NCI-H187 treated with DMSO at 0.1 percent for 48 hours (cell line): ENCODE measurements around the gene LPCAT3.

Source experiments
- DNase-seq: peaks from one replicate; lab custom pipeline; 2025; lab: John Stamatoyannopoulos, UW

LPCAT3 gene

DNA sequence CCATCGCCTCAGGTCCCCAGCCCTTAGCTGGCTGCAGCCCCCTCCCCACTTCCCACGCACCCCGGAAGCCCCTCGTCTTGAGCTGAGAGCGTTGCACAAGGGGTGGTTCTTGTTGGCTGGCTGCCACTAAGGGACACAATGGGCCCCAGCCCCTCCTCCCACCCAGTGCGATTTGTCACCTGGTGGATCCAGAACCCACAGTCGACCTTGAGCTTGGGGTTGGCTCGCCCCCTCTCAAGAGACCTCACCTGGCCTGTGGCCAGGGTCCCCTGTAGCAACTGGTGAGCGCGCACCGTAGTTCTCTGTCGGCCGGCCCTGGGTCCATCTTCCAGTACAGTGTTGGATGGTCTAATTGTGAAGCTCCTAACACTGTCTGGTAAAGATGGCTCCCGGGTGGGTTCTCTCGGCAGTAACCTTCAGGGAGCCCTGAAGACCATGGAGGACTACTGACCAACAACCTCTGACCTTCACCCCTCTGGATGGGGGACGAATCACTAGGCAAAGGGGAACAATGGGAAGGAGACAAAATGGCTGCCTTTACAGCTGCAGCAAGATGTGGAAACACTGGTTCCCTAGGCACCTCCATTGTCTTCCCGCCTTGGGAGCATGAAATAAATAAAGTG lies 54.4 kb downstream of the LPCAT3 start:
- no peak for DNase-seq

DNA sequence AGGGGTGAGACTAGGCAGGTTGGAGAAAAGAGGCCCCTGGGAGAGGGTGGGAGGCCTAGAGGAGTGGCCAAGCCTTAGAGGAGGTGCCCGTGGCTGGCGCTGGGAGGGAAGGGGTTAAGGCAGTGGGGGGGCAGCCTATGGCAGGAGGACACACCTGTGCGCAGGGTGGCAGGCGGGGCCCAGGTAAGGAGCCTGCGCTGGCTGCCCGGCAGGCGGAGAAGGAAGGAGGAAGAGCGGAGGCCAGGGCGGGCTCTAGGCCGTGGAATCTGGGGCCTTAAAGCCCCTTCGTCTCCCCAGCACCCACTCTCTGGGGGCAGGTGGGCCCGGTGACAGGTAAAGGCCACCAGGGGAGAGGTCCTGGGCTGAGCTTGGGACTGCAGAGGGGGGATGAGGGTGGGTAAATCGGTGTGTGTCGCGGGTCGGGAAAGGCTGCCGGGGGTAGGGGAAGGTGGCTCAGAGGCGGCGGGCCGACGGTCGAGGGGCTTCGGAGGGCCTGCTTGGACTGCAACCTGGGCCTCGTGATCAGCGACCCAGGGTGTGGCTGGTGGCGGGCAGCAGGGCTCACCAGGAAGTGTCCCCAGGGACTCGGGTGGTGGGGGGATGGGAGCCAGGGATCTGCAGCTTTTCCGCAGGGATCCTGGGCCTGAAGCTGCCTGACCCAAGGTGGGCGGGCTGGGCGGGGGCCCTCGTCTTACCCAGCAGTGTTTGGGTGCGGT lies 55.1 kb downstream of the LPCAT3 start:
- DNase-seq = peak; percentile 77

DNA sequence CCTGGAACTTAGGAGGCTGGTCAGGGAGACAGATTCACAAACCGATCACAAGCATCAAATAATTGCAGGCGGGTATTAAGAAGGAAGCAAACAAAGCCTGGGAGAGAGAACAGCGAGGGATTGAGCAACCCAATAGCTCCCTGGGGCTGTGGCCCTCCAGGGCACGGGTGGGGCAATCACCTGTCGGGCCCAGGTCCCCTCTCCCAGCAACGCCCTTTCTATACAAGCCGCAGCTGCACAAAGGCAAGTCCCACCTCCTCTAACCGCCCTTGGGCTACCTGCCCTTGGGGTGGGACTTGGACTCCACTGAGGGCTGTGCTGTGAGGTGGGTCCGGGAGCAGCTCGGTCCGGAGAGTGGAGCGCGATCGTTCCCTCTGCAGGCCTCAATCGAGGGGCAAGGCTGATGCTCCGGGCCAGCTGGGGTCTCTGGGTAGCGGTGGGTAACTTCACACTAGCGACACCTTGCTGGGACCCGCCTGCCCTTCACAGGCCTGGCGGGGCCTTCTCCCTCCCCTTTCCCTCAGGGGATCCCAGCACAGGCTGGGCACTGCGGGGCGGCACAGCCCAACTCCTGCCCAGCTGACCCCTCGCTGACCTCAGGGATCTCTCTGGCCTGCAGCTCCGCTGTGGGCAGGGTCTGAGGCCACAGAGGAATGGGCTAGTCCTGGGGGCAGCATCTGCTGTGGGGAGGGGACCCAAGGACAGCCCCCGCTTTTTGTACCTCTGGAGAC lies 55.8 kb downstream of the LPCAT3 start:
- DNase-seq = peak; percentile 47

DNA sequence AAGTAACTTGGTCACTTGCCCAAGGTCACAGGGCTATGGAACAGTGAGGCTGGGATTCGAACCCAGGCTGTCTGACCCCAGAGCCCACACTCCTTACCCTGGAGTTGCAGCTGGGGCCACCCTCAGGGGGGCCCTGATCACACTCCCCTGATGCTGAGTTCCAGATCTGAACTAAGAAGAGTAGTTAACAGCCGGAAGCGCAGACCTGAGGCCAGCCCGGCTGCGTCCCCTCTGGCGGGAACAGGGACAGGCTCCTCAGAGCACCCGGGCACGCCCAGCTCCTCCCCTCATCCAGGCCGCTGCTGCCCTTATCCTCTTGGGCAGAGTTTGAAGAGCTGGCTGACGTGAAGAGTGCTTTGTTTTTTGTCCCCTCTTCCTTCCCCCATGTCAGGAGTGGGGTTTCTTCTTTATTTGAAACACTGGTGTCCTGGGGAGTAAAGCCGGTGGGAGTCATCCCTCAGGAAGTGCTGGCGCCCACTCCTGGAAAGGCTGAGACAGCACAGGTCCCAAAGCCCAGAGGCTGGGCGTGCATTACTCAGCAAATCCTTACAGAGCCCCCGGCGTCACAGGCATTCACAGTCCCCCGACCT lies 56.5 kb downstream of the LPCAT3 start:
- DNase-seq = peak; percentile 39

GRCh38 chr12:6961278-6961694 lies 57.0 kb downstream of the LPCAT3 start:
- DNase-seq = no peak

DNA sequence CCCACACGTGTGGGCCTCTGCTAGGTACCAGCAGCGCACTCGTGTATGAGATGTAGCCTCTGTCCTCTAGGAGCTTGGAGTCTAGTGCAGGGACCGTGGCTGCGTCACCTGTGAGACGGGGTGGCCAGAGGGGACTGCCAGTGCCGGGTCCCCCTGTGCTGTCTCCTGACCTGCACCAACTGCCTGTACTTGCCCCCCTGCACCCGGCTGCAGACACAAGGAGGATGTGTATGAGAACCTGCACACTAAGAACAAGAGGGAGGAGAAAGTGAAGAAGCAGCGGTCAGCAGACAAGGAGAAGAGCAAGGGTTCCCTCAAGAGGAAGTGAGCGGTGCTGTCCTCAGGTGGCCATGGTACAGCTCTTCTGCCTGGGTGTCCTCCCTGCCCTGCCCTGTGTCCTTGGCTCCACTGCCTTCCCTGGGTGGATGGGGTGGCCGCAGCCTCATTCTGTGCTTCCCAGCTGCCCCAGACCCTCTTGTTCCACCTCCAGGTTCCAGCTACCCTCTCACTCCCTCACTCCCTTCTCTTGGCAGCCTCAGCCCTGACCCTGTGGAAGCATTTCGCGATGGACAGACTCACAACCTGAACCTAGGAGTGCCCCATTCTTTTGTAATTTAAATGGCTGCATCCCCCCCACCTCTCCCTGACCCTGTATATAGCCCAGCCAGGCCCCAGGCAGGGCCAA lies 57.5 kb downstream of the LPCAT3 start:
- DNase-seq = no peak

DNA sequence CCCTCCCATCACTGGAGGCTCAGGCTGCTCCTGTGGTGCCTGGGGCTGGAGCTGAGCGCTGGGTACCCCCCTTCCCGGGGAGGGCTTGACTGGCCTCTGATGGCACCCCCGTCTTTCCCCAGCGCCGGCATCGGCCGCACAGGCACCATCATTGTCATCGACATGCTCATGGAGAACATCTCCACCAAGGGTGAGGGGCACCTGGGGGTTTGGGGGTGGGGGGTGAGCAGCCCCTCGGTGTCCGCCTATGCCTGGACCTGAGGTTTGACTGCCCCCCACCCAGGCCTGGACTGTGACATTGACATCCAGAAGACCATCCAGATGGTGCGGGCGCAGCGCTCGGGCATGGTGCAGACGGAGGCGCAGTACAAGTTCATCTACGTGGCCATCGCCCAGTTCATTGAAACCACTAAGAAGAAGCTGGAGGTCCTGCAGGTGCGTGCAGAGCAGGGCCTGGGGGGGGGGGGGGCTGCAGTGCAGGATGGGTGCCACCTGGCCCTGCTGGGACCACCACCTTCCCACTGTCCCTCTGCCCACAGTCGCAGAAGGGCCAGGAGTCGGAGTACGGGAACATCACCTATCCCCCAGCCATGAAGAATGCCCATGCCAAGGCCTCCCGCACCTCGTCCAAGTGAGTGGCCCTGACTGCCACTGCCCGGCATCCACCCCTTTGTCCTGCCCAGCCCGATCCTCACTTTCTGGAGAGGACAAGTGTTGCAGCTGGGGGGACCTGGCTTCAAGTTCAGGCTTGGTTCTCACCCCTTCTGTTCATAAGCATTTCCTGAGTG lies 58.3 kb downstream of the LPCAT3 start:
- DNase-seq = no peak

DNA sequence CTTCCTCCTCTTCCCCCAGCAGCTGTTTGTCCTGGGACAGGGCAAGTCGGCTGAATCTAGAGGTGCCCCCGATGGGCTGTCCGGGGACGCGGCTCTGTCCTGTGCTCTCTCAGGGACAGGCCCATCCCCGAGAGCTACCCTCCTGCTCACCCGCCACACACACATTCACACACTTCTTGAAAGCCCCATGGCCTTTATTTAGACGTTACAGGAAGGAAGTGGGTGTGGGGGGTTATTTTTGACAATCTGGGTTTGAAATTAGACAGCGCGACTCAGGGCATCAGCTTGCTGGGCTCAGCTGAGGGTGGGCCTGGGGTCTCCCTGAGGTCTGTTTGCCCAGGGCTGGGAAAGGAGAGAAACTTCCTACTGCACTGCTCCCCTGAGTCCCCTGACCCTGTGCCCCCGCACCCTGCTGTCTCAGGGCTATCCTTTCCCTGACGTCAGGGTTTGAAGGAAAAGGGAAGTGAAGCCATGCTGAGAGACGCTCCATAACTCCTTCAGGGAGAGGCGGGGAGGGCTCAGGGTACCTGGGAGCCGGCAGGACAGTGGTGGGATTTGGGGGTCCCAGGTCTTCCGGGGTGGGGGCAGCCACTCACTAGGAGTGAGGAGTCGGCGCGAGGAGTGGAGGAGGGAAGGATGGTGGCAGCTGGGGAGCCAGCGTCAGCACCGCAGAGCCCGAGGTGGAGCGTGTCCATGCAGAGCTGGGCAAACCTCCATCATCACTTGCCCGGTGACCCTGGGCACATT lies 59.0 kb downstream of the LPCAT3 start:
- no peak for DNase-seq

- no peak for DNase-seq
Observed at GRCh38 chr12:6958609-6959057, 59.6 kb downstream of the LPCAT3 start.

- no peak for DNase-seq
Observed at GRCh38 chr12:6957741-6958608, 60.3 kb downstream of the LPCAT3 start.

GRCh38 chr12:6957151-6957701 lies 61.0 kb downstream of the LPCAT3 start:
- no peak for DNase-seq

GRCh38 chr12:6956021-6956727 lies 62.1 kb downstream of the LPCAT3 start:
- no peak for DNase-seq

- DNase-seq = no peak
Observed at GRCh38 chr12:6955108-6956020, 62.9 kb downstream of the LPCAT3 start.

- no peak for DNase-seq
Observed at GRCh38 chr12:6954316-6955107, 63.8 kb downstream of the LPCAT3 start.

GRCh38 chr12:6953442-6954315 lies 64.6 kb downstream of the LPCAT3 start:
- no peak for DNase-seq
